ENCODE data around the gene TMEM163.

TMEM163 gene

GRCh38 chr2:134693359-134694330 lies 25.2 kb downstream of the TMEM163 start (continued):
- TF ChIP-seq, protein P1, sequence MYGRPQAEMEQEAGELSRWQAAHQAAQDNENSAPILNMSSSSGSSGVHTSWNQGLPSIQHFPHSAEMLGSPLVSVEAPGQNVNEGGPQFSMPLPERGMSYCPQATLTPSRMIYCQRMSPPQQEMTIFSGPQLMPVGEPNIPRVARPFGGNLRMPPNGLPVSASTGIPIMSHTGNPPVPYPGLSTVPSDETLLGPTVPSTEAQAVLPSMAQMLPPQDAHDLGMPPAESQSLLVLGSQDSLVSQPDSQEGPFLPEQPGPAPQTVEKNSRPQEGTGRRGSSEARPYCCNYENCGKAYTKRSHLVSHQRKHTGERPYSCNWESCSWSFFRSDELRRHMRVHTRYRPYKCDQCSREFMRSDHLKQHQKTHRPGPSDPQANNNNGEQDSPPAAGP (tag by site-specific recombination; IDR thresholded peaks at IDR 0.05) = no peak
- TF ChIP-seq FEZF1 (tag by site-specific recombination; IDR thresholded peaks at IDR 0.05) (no peak), ZNF621 (tag by site-specific recombination; IDR thresholded peaks at IDR 0.05) (no peak), TRIM28 (IDR thresholded peaks at IDR 0.05; ENCODE audit: borderline replicate concordance, low read length) (no peak), HOXA7 (CRISPR knock-in tag; IDR thresholded peaks at IDR 0.05; ENCODE audit: borderline replicate concordance) (no peak), HIC1 (tag by site-specific recombination; IDR thresholded peaks at IDR 0.05) (no peak), ZNF677 (tag by site-specific recombination; IDR thresholded peaks at IDR 0.05) (no peak), ZNF426 (tag by site-specific recombination; IDR thresholded peaks at IDR 0.05) (no peak), SCRT2 (tag by site-specific recombination; IDR thresholded peaks at IDR 0.05) (no peak)
- TF ChIP-seq, protein P2, sequence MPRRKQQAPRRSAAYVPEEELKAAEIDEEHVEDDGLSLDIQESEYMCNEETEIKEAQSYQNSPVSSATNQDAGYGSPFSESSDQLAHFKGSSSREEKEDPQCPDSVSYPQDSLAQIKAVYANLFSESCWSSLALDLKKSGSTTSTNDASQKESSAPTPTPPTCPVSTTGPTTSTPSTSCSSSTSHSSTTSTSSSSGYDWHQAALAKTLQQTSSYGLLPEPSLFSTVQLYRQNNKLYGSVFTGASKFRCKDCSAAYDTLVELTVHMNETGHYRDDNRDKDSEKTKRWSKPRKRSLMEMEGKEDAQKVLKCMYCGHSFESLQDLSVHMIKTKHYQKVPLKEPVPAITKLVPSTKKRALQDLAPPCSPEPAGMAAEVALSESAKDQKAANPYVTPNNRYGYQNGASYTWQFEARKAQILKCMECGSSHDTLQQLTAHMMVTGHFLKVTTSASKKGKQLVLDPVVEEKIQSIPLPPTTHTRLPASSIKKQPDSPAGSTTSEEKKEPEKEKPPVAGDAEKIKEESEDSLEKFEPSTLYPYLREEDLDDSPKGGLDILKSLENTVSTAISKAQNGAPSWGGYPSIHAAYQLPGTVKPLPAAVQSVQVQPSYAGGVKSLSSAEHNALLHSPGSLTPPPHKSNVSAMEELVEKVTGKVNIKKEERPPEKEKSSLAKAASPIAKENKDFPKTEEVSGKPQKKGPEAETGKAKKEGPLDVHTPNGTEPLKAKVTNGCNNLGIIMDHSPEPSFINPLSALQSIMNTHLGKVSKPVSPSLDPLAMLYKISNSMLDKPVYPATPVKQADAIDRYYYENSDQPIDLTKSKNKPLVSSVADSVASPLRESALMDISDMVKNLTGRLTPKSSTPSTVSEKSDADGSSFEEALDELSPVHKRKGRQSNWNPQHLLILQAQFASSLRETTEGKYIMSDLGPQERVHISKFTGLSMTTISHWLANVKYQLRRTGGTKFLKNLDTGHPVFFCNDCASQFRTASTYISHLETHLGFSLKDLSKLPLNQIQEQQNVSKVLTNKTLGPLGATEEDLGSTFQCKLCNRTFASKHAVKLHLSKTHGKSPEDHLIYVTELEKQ (tag by site-specific recombination; IDR thresholded peaks at IDR 0.05; ENCODE audit: borderline replicate concordance) = no peak

DNA sequence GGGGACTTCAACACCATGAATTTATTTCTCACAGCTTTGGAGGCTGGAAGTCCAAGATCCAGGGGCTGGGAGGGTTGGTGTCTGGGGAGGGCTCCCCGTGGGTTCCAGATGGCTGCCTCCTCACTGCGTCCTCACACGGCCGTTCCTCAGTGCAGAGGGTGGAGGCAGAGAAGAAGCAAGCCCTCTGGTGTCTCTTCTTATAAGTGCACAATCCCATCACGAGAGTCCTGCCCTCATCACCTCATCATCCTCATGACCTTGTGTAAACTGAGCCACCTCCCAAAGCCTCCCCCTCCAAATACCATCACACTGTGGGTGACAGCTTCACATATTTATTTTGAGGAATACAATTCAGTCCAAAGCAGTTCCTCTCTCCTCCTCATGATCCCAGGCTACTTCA lies 26.3 kb downstream of the TMEM163 start:
- Histone ChIP-seq H3K4me1 (ENCODE audit: control insufficient read depth, insufficient read depth, low read length) (no peaks in the 10 kb centered on the region), H3K9me3 (ENCODE audit: control insufficient read depth, insufficient read depth, low read depth, low read length) (no peaks in the 10 kb centered on the region), H3K36me3 (ENCODE audit: control insufficient read depth in 2 of 2, insufficient read depth in 1 of 2, low read length in 2 of 2) (no peaks in the 10 kb centered on the region), H3K27ac (ENCODE audit: extremely low read depth, low read depth, low read length) (no peak overlapping the region), H3K4me3 (ENCODE audit: low read depth, low read length) (no peak overlapping the region)
- CTCF ChIA-PET = no interaction called here
- no peak for TF ChIP-seq ZBTB10 (tag by site-specific recombination; IDR thresholded peaks at IDR 0.05)
- TF ChIP-seq ZBTB17 (tag by site-specific recombination; IDR thresholded peaks at IDR 0.05) = no peak
- TF ChIP-seq ZNF560 (tag by site-specific recombination; IDR thresholded peaks at IDR 0.05; ENCODE audit: borderline replicate concordance) = no peak
- TF ChIP-seq ZXDB (tag by site-specific recombination; IDR thresholded peaks at IDR 0.05) = no peak
- TF ChIP-seq ZNF670 (tag by site-specific recombination; IDR thresholded peaks at IDR 0.05; ENCODE audit: low read depth) = no peak
- no peak for TF ChIP-seq ZNF223 (tag by site-specific recombination; IDR thresholded peaks at IDR 0.05)
- TF ChIP-seq, protein P3, sequence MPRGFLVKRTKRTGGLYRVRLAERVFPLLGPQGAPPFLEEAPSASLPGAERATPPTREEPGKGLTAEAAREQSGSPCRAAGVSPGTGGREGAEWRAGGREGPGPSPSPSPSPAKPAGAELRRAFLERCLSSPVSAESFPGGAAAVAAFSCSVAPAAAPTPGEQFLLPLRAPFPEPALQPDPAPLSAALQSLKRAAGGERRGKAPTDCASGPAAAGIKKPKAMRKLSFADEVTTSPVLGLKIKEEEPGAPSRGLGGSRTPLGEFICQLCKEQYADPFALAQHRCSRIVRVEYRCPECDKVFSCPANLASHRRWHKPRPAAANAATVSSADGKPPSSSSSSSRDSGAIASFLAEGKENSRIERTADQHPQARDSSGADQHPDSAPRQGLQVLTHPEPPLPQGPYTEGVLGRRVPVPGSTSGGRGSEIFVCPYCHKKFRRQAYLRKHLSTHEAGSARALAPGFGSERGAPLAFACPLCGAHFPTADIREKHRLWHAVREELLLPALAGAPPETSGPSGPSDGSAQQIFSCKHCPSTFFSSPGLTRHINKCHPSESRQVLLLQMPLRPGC (tag by site-specific recombination; IDR thresholded peaks at IDR 0.05) = no peak
- TF ChIP-seq ZNF37A (tag by site-specific recombination; IDR thresholded peaks at IDR 0.05) = no peak
- TF ChIP-seq GLIS2 (tag by site-specific recombination; IDR thresholded peaks at IDR 0.05) = no peak
- TF ChIP-seq ZSCAN23 (tag by site-specific recombination; IDR thresholded peaks at IDR 0.05) = no peak
- no peak for TF ChIP-seq ZNF521 (tag by site-specific recombination; IDR thresholded peaks at IDR 0.05)
- no peak for TF ChIP-seq GLI4 (tag by site-specific recombination; IDR thresholded peaks at IDR 0.05)
- POLR2A ChIA-PET = no interaction called here
